HFFc6 (cell line): ENCODE results near the gene MCOLN1. TPM values are rescaled to one million over a fixed set of nuclear protein-coding genes. Genes with fewer than 3 reads are reported as not detected.

ENCODE experiments used
- DNase-seq: peaks from one replicate; pipeline ENCODE4 v3.0.0-alpha.2; 2018
- H3K27ac Mint-ChIP-seq: 2 replicates; pipeline ENCODE4 v1.8.0; 2020; ENCODE audit warnings: mild to moderate bottlenecking, mixed read lengths
- H3K27me3 Mint-ChIP-seq: 2 replicates; pipeline ENCODE4 v1.8.0; 2021; ENCODE audit warnings: mild to moderate bottlenecking, moderate library complexity, mixed read lengths; ENCODE audit not compliant: insufficient read depth
- H3K36me3 Mint-ChIP-seq: 2 replicates; pipeline ENCODE4 v1.8.0; 2021; ENCODE audit warnings: low read depth, mixed read lengths
- H3K4me1 Mint-ChIP-seq: 2 replicates; pipeline ENCODE4 v1.8.0; 2020; ENCODE audit warnings: low read depth, mixed read lengths
- H3K4me3 Mint-ChIP-seq: 2 replicates; pipeline ENCODE4 v1.8.0; 2020; ENCODE audit warnings: mild to moderate bottlenecking, moderate library complexity, mixed read lengths
- H3K9me3 Mint-ChIP-seq: 2 replicates; pipeline ENCODE4 v1.8.0; 2020; ENCODE audit warnings: mild to moderate bottlenecking, mixed read lengths
- CTCF ChIP-seq: fragments of 200-600 bp; sonication (generic); IDR thresholded peaks from 2 replicates; pipeline ENCODE4 v1.5.0; 2021; ENCODE audit warnings: antibody characterized with exemption, mild to moderate bottlenecking
- total RNA-seq, 6 experiments: library from RNA; stranded (reverse); fragmentation: NEBNext Ultra II Directional; extraction: Animal tissue kit (Norgen Biotek cat#: 25700); gene quantifications; 2 replicates in 1 of 6; 3 replicates in 5 of 6; pipeline ENCODE4 v1.2.3, GENCODE V29; 2021

MCOLN1 gene
- total RNA-seq, 6 experiments from 2014 or later = 18.2 to 28.7 (median 21.3) TPM

GRCh38 chr19:7509625-7510024, 12.8 kb upstream of the MCOLN1 start:
- Mint-ChIP-seq H3K4me1 (peaks cover 21% of the 10 kb centered on the region), H3K9me3 (no peaks in the 10 kb centered on the region)
- TF ChIP-seq CTCF = no peak

GRCh38 chr19:7512400-7512851, 10.0 kb upstream of the MCOLN1 start:
- Mint-ChIP-seq H3K4me1 (peaks cover 42% of the 10 kb centered on the region), H3K27me3 (peaks cover 5% of the 10 kb centered on the region), H3K4me3 (peak overlapping the region; percentile 26), H3K9me3 (no peaks in the 10 kb centered on the region), H3K36me3 (no peaks in the 10 kb centered on the region), H3K27ac (peak overlapping the region; percentile 57)
- no peak for TF ChIP-seq CTCF
- DNase-seq = peak; percentile 87

More at GRCh38 chr19:7509625-7510024, 12.8 kb upstream of the MCOLN1 start:
- H3K4me3 Mint-ChIP-seq = no peak overlapping the region
- no peaks in the 10 kb centered on the region for H3K36me3 Mint-ChIP-seq
- no peak for DNase-seq
- peaks cover 5% of the 10 kb centered on the region for H3K27me3 Mint-ChIP-seq
- H3K27ac Mint-ChIP-seq = no peak overlapping the region

GRCh38 chr19:7513809-7514642, 8.4 kb upstream of the MCOLN1 start:
- TF ChIP-seq CTCF = no peak
- Mint-ChIP-seq H3K4me1 (peaks cover 41% of the 10 kb centered on the region), H3K27me3 (peaks cover 7% of the 10 kb centered on the region; the same call in 1 of the 2 replicates), H3K4me3 (no peak overlapping the region; the same call in 1 of the 2 replicates), H3K36me3 (peaks cover 1% of the 10 kb centered on the region; the same call in 1 of the 2 replicates), H3K27ac (no peak overlapping the region; the same call in 1 of the 2 replicates), H3K9me3 (no peaks in the 10 kb centered on the region)
- DNase-seq = no peak

- Mint-ChIP-seq H3K9me3 (no peaks in the 10 kb centered on the region), H3K4me1 (peaks cover 41% of the 10 kb centered on the region), H3K36me3 (peaks cover 5% of the 10 kb centered on the region; the same call in 1 of the 2 replicates), H3K27ac (peak overlapping the region; percentile 90), H3K4me3 (peak overlapping the region; percentile 88), H3K27me3 (peaks cover 1% of the 10 kb centered on the region; the same call in 1 of the 2 replicates)
- DNase-seq = no peak
- TF ChIP-seq CTCF = no peak
Observed at GRCh38 chr19:7515110-7515644, 7.2 kb upstream of the MCOLN1 start.

- Mint-ChIP-seq H3K9me3 (no peaks in the 10 kb centered on the region), H3K4me1 (peaks cover 41% of the 10 kb centered on the region), H3K36me3 (peaks cover 5% of the 10 kb centered on the region; the same call in 1 of the 2 replicates), H3K27me3 (peaks cover 1% of the 10 kb centered on the region; the same call in 1 of the 2 replicates), H3K4me3 (peak within 1 kb of the TSS; percentile 90), H3K27ac (peak within 1 kb of the TSS; percentile 90)
- no peak for DNase-seq
- TF ChIP-seq CTCF = no peak
Observed at GRCh38 chr19:7515645-7516151, 6.7 kb upstream of the MCOLN1 start, which contains the start of gene ZNF358. Gene ZNF358, plus strand, starts transcription at chr19:7516103. Its CDS starts 3,140 bp downstream, at chr19:7519243.
